ENCODE measurements around the gene PCDHGA2.
"Not testable (repeated sequence)": the region's sequence is repeated elsewhere in the genome, so short reads cannot be mapped to it uniquely, and the experiment has no call there.

PCDHGA2 gene

DNA sequence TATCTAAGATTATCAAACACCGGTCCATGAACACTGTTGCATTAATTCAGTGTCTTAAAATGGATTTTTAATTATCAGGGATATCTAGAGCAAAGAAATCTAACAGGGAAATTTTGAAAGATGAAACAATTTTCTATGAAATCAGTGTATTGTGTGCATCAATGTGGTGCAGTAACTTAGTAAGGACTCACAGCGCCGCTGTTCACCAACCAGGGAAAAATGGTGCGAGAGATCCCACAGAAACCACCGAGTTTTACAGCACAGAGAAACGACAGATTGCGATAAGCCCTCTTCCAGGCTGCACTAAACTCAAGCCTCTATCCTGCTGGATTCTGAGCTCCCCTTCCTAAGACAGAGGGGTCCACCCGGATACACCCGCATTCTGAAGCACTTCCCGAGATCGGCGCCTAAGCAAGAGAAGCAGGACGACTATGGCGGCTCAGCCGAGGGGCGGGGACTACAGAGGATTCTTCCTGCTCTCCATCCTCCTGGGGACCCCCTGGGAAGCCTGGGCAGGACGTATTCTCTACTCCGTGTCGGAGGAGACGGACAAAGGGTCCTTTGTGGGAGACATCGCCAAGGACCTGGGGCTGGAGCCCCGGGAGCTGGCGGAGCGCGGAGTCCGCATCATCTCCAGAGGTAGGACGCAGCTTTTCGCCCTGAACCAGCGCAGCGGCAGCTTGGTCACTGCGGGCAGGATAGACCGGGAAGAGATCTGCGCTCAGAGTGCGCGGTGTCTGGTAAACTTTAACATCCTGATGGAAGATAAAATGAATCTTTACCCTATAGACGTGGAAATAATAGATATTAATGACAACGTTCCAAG is 44.1 kb downstream of the PCDHGA2 start, which contains the start of gene PCDHGA7:
TSS of gene PCDHGA7 (plus strand) at position 274 of the 826 bp plus-strand sequence. CDS start at position 432, 158 bp downstream.
- Histone ChIP-seq H3K4me2 (ENCODE audit: low read depth, low read length, poor library complexity, severe bottlenecking) (peak within 1 kb of the TSS; percentile 54), H3K36me3 (ENCODE audit: low read length) (peaks cover 5% of the 10 kb centered on the region; the same call in 1 of the 2 replicates), H3K9me3 (ENCODE audit: insufficient read depth, low read length) (peaks cover 18% of the 10 kb centered on the region; the same call in 1 of the 2 replicates), H3K4me3 (ENCODE audit: insufficient read depth, low read length, poor library complexity, severe bottlenecking) (peak within 1 kb of the TSS; percentile 55), H3K9me2 (replicated peaks; ENCODE audit: insufficient read depth, low read length) (no peaks in the 10 kb centered on the region), H3K27me3 (ENCODE audit: low read length) (no peaks in the 10 kb centered on the region), H3K79me2 (ENCODE audit: insufficient read depth, low read length) (no peaks in the 10 kb centered on the region), H3K27ac (ENCODE audit: low read depth, low read length) (peak within 1 kb of the TSS; percentile 35), H3K9ac (ENCODE audit: low read length) (peak within 1 kb of the TSS; percentile 59), H4K20me1 (ENCODE audit: low read depth, low read length) (no peaks in the 10 kb centered on the region), H3F3A (ENCODE audit: insufficient read depth) (no peaks in the 10 kb centered on the region), H2AFZ (ENCODE audit: low read depth, low read length, severe bottlenecking) (peak within 1 kb of the TSS; percentile 55)
- TF ChIP-seq, protein P1, sequence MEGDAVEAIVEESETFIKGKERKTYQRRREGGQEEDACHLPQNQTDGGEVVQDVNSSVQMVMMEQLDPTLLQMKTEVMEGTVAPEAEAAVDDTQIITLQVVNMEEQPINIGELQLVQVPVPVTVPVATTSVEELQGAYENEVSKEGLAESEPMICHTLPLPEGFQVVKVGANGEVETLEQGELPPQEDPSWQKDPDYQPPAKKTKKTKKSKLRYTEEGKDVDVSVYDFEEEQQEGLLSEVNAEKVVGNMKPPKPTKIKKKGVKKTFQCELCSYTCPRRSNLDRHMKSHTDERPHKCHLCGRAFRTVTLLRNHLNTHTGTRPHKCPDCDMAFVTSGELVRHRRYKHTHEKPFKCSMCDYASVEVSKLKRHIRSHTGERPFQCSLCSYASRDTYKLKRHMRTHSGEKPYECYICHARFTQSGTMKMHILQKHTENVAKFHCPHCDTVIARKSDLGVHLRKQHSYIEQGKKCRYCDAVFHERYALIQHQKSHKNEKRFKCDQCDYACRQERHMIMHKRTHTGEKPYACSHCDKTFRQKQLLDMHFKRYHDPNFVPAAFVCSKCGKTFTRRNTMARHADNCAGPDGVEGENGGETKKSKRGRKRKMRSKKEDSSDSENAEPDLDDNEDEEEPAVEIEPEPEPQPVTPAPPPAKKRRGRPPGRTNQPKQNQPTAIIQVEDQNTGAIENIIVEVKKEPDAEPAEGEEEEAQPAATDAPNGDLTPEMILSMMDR (IDR thresholded peaks at IDR 0.05; ENCODE audit: insufficient read depth, low read length, poor library complexity, severe bottlenecking): peak; percentile 40
- no peak for TF ChIP-seq EZH2phosphoT487 (conservative IDR thresholded peaks at IDR 0.05; ENCODE audit: low read length)

DNA sequence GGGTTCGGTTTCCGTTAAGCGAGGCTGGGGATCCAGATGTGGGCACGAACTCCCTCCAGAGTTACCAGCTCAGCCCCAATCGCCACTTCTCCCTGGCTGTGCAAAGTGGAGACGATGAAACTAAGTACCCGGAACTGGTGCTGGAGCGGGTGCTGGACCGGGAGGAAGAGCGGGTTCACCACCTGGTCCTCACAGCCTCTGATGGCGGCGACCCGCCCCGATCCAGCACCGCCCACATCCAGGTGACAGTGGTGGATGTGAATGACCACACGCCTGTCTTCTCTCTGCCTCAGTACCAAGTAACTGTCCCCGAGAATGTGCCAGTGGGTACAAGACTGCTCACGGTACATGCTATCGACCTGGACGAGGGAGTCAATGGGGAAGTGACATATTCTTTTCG is 44.8 kb downstream of the PCDHGA2 start:
- H3K9ac ChIP-seq (ENCODE audit: low read length): peak overlapping the region; percentile 59
- peak overlapping the region; percentile 55 for H2AFZ ChIP-seq (ENCODE audit: low read depth, low read length, severe bottlenecking)
- H3K4me2 ChIP-seq (ENCODE audit: low read depth, low read length, poor library complexity, severe bottlenecking): peak overlapping the region; percentile 54
- peak overlapping the region; percentile 35; the same call in 1 of the 2 replicates for H3K27ac ChIP-seq (ENCODE audit: low read depth, low read length)
- no peaks in the 10 kb centered on the region for H3K27me3 ChIP-seq (ENCODE audit: low read length)
- H3K36me3 ChIP-seq (ENCODE audit: low read length): peaks cover 3% of the 10 kb centered on the region; the same call in 1 of the 2 replicates
- no peaks in the 10 kb centered on the region for H3K9me2 ChIP-seq (replicated peaks; ENCODE audit: insufficient read depth, low read length)
- no peaks in the 10 kb centered on the region for H4K20me1 ChIP-seq (ENCODE audit: low read depth, low read length)
- H3K79me2 ChIP-seq (ENCODE audit: insufficient read depth, low read length): no peaks in the 10 kb centered on the region
- H3K4me3 ChIP-seq (ENCODE audit: insufficient read depth, low read length, poor library complexity, severe bottlenecking): peak overlapping the region; percentile 55
- H3F3A ChIP-seq (ENCODE audit: insufficient read depth): no peaks in the 10 kb centered on the region
- TF ChIP-seq, protein P1 (IDR thresholded peaks at IDR 0.05; ENCODE audit: insufficient read depth, low read length, poor library complexity, severe bottlenecking): no peak
- no peak for TF ChIP-seq EZH2phosphoT487 (conservative IDR thresholded peaks at IDR 0.05; ENCODE audit: low read length)
- H3K9me3 ChIP-seq (ENCODE audit: insufficient read depth, low read length): peaks cover 18% of the 10 kb centered on the region; the same call in 1 of the 2 replicates

DNA sequence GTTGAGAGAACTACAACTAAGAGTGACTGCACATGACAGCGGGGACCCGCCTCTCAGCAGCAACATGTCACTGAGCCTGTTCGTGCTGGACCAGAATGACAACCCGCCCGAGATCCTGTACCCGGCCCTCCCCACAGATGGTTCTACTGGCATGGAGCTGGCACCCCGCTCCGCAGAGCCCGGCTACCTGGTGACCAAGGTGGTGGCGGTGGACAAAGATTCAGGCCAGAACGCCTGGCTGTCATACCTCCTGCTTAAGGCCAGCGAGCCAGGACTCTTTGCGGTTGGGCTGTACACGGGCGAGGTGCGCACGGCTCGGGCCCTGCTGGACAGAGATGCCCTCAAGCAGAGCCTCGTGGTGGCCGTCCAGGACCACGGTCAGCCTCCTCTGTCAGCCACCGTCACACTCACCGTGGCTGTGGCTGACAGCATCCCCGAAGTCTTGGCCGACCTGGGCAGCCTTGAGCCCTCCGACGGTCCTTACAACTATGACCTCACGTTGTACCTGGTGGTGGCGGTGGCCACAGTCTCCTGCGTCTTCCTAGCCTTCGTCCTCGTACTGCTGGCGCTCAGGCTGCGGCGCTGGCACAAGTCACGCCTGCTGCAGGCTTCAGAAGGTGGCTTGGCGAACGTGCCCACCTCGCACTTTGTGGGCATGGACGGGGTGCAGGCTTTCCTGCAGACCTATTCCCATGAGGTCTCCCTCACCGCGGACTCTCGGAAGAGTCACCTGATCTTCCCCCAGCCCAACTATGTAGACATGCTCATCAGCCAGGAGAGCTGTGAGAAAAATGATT is 46.1 kb downstream of the PCDHGA2 start:
- no peak overlapping the region for H3K4me2 ChIP-seq (ENCODE audit: low read depth, low read length, poor library complexity, severe bottlenecking)
- H3K9me3 ChIP-seq (ENCODE audit: insufficient read depth, low read length): peaks cover 18% of the 10 kb centered on the region; the same call in 1 of the 2 replicates
- no peak for TF ChIP-seq EZH2phosphoT487 (conservative IDR thresholded peaks at IDR 0.05; ENCODE audit: low read length)
- TF ChIP-seq, protein P1 (IDR thresholded peaks at IDR 0.05; ENCODE audit: insufficient read depth, low read length, poor library complexity, severe bottlenecking): no peak
- H3K9ac ChIP-seq (ENCODE audit: low read length): no peak overlapping the region
- H3K4me3 ChIP-seq (ENCODE audit: insufficient read depth, low read length, poor library complexity, severe bottlenecking): no peak overlapping the region
- no peaks in the 10 kb centered on the region for H4K20me1 ChIP-seq (ENCODE audit: low read depth, low read length)
- H3K9me2 ChIP-seq (replicated peaks; ENCODE audit: insufficient read depth, low read length): no peaks in the 10 kb centered on the region
- H3F3A ChIP-seq (ENCODE audit: insufficient read depth): no peaks in the 10 kb centered on the region
- no peak overlapping the region for H3K27ac ChIP-seq (ENCODE audit: low read depth, low read length)
- H3K79me2 ChIP-seq (ENCODE audit: insufficient read depth, low read length): no peaks in the 10 kb centered on the region
- H2AFZ ChIP-seq (ENCODE audit: low read depth, low read length, severe bottlenecking): no peak overlapping the region
- H3K27me3 ChIP-seq (ENCODE audit: low read length): no peaks in the 10 kb centered on the region
- peaks cover 3% of the 10 kb centered on the region; the same call in 1 of the 2 replicates for H3K36me3 ChIP-seq (ENCODE audit: low read length)

DNA sequence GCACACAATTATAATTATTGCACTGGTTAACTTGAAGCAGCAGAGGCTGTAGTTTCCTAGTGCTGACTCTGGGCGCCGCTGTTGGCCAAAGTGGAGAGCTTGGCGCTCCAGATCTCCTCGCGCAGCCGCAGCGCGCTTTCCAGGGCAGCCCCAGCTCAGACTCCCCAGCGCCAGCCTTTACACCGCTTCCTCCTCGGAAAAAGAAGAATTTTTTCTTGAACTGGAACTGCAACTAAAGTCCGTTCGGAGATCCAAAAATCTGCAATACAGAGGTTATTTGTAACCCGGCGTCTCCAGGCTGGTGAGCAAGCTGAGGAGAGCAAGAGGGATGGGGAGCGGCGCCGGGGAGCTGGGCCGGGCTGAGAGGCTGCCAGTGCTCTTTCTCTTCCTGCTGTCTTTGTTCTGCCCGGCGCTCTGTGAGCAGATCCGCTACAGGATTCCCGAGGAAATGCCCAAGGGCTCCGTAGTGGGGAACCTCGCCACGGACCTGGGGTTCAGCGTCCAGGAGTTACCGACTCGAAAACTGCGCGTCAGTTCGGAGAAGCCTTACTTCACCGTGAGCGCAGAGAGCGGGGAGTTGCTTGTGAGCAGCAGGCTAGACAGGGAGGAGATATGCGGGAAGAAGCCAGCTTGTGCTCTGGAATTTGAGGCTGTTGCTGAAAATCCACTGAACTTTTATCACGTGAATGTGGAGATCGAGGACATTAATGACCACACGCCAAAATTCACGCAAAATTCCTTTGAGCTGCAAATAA is 49.2 kb downstream of the PCDHGA2 start, which contains the start of gene PCDHGB4:
TSS of gene PCDHGB4 (plus strand) at position 142 of the 755 bp plus-strand sequence. CDS start at position 329, 187 bp downstream.
- not testable (repeated sequence) for H3F3A ChIP-seq (ENCODE audit: insufficient read depth); H3K36me3 ChIP-seq (ENCODE audit: low read length); H3K27me3 ChIP-seq (ENCODE audit: low read length); H3K9me2 ChIP-seq (replicated peaks; ENCODE audit: insufficient read depth, low read length); H3K9ac ChIP-seq (ENCODE audit: low read length); H4K20me1 ChIP-seq (ENCODE audit: low read depth, low read length); H2AFZ ChIP-seq (ENCODE audit: low read depth, low read length, severe bottlenecking); H3K4me3 ChIP-seq (ENCODE audit: insufficient read depth, low read length, poor library complexity, severe bottlenecking); H3K79me2 ChIP-seq (ENCODE audit: insufficient read depth, low read length); H3K27ac ChIP-seq (ENCODE audit: low read depth, low read length)
- Histone ChIP-seq H3K9me3 (ENCODE audit: insufficient read depth, low read length) (peaks cover 18% of the 10 kb centered on the region; the same call in 1 of the 2 replicates), H3K4me2 (ENCODE audit: low read depth, low read length, poor library complexity, severe bottlenecking) (peak within 1 kb of the TSS; percentile 13)
